Memory B cell (primary cell): ENCODE data around the gene ANO2.
"Not testable (repeated sequence)": the region's sequence is repeated elsewhere in the genome, so short reads cannot be mapped to it uniquely, and the experiment has no call there.

Experiments
- ATAC-seq: fragments of 150-1000 bp; cut with Tn5 transposase; 2 replicates; pipeline ENCODE4 v1.10.0; 2021; ENCODE audit warnings: low read depth, mild to moderate bottlenecking, moderate library complexity
- DNase-seq, 2 donors: peaks; one replicate each; pipeline ENCODE4 v3.0.0; 2022; ENCODE audit warnings: low spot score in 2 of 2
- H3K27ac Mint-ChIP-seq: one replicate; pipeline ENCODE4 v1.8.0; 2022; ENCODE audit warnings: mild to moderate bottlenecking, moderate library complexity, mixed read lengths
- H3K27me3 Mint-ChIP-seq: one replicate; pipeline ENCODE4 v1.8.0; 2022; ENCODE audit warnings: mixed read lengths
- H3K36me3 Mint-ChIP-seq: one replicate; pipeline ENCODE4 v1.8.0; 2022; ENCODE audit warnings: mild to moderate bottlenecking, mixed read lengths
- H3K4me1 Mint-ChIP-seq: one replicate; pipeline ENCODE4 v1.8.0; 2022; ENCODE audit warnings: mixed read lengths
- H3K4me3 Mint-ChIP-seq: one replicate; pipeline ENCODE4 v1.8.0; 2022; ENCODE audit warnings: mild to moderate bottlenecking, moderate library complexity, mixed read lengths
- H3K9me3 Mint-ChIP-seq: one replicate; pipeline ENCODE4 v1.8.0; 2022; ENCODE audit warnings: mixed read lengths

Gene ANO2

DNA sequence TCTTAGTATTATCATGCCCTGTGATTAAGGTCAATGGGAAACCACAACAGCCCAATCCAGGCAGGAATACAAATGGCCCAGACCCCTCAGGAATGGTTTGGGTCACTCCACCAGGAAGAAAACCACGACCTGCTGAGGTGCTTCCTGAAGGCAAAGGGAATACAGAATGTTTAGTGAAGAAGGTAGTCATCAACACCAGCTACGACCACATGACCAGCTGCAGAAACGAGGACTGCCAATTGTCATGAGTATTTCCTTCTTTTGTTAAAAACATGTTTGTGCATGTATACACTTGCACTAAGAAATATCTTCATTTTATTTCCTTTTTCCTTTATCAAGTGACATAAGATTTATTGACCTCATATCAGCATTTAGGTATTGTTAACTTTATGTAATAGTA, 119.3 kb downstream of the ANO2 start:
- not testable (repeated sequence) for ATAC-seq, H3K9me3 Mint-ChIP-seq, H3K4me1 Mint-ChIP-seq, H3K27me3 Mint-ChIP-seq, DNase-seq, H3K4me3 Mint-ChIP-seq, H3K36me3 Mint-ChIP-seq, H3K27ac Mint-ChIP-seq

DNA sequence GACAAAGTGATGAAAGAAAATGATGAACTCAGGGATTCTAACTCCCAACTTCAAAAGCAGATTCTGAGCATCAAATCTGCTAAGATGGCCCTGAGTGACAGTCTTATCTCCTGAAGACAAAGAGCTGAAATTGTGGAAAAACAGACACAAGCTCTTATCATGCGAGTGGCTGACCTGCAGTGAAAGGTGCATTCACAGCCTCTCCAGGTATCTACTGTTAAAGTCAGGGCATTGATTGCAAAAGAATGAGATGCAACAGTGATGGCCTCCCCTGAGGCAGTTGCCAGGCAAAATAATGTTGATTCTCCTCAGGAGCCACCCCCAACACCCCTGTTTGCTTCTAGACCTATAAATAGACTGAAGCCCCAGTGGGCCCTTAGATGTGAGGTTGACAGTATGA, 126.2 kb downstream of the ANO2 start:
- H3K36me3 Mint-ChIP-seq = not testable (repeated sequence)

DNA sequence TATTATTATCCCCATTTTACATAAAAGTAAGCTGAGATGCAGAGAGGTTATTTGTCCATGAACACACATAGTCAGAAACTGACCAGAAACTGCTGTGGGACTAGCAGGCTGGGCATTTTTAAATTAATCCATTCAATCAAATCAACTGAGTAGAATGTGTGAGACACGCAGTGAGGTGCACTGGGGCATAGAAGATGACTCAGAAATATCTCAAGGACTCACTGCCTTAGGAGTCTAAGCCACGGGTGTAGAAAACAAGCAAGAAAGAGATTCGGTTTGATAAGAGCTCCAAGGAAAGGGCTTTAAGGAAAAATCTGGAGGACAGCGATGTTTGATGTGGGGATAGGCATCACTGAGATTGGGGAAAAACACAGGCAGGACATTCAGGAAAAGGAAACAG, 127.8 kb downstream of the ANO2 start:
- H3K4me1 Mint-ChIP-seq = no peaks in the 10 kb centered on the region
- DNase-seq (no peak), ATAC-seq (no peak)
- no peak overlapping the region for H3K27ac Mint-ChIP-seq
- H3K27me3 Mint-ChIP-seq = peaks cover 13% of the 10 kb centered on the region
- peaks cover 17% of the 10 kb centered on the region for H3K9me3 Mint-ChIP-seq
- no peak overlapping the region for H3K4me3 Mint-ChIP-seq
- H3K36me3 Mint-ChIP-seq = no peaks in the 10 kb centered on the region

More for the DNA sequence above, 126.2 kb downstream of the ANO2 start:
- H3K9me3 Mint-ChIP-seq = peaks cover 13% of the 10 kb centered on the region
- not testable (repeated sequence) for ATAC-seq, H3K27ac Mint-ChIP-seq, H3K4me3 Mint-ChIP-seq, DNase-seq, H3K4me1 Mint-ChIP-seq
- H3K27me3 Mint-ChIP-seq = peaks cover 13% of the 10 kb centered on the region

DNA sequence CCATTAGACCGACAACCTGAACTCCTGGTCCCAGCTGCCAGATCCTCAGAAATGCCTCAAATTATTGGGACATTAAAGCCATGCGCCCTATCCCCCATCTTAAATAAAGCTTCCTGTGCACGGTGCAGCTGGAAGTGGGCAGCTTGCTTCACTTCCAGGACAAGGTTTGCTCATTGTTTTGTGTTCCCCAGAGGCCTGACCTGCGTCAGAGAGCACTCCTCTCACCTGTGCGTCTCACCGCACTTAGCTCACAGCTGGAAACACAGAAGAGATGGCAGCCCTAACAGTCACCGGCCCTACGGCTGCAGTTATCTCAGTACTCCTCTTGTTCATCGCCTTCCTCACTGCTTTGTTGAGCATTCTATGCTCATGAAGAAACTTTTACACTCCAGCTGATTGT, 135.5 kb downstream of the ANO2 start:
- peaks cover 7% of the 10 kb centered on the region for H3K9me3 Mint-ChIP-seq
- H3K27me3 Mint-ChIP-seq = peaks cover 11% of the 10 kb centered on the region
- no peak overlapping the region for H3K4me3 Mint-ChIP-seq
- DNase-seq = no peak
- no peaks in the 10 kb centered on the region for H3K4me1 Mint-ChIP-seq
- H3K27ac Mint-ChIP-seq = no peak overlapping the region
- ATAC-seq = no peak
- no peaks in the 10 kb centered on the region for H3K36me3 Mint-ChIP-seq

DNA sequence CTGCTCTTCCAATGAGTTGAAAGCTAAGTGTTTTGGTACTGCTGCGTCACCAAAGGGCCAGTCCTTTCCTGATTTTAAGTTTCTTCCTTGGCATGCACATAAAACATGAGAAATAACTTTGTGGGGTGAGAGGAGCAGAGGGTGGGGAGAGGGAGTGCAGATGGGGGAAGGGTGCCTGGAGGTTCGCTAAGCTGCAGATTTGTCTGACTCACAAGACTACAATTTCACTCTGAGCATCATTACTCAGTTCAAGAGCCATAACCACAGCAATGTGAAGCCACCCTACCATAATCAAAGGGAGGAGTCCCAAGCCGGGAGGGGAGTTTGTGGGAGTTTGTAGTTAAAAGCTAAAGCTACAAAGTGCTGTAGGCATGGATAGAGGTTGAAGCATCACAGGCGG, 136.1 kb downstream of the ANO2 start:
- DNase-seq (no peak), ATAC-seq (no peak)
- Mint-ChIP-seq H3K4me1 (no peaks in the 10 kb centered on the region), H3K27me3 (peaks cover 6% of the 10 kb centered on the region), H3K9me3 (peaks cover 5% of the 10 kb centered on the region), H3K36me3 (no peaks in the 10 kb centered on the region), H3K4me3 (no peak overlapping the region), H3K27ac (no peak overlapping the region)

DNA sequence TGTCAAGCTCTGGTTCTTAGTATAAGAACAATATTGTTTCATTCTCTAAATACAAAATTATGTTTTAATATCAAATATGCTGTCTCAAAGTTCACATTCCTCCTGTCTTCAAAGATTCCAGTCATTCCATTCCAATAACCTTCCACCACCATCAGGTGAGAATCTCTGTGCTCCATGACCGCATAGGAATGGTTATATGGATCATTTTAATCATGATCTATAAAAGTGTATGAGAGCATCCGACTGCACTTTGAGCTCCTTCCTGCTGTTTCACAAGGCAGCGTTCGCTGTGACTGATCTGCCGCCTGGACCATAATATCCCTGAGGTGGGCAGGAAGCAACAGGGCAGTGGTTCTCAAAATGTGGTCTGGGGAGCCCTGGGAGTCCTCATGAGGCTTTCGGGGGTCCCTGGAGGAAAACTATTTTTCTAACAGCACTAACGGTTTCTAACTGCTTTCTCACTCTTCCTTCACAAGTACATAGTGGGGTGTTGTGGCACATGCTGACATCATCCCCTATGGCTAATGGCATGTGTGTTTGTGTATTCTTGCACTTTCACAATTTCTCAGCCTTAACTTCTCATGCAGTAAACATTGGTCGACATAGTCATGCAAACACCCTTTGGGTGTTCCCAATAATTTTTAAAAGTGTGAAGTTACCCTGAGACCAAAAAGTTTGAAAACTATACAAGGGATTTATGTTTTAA, 137.4 kb downstream of the ANO2 start:
- Mint-ChIP-seq H3K27ac (no peak overlapping the region), H3K27me3 (peaks cover 5% of the 10 kb centered on the region), H3K36me3 (no peaks in the 10 kb centered on the region), H3K4me1 (no peaks in the 10 kb centered on the region), H3K9me3 (peaks cover 3% of the 10 kb centered on the region), H3K4me3 (no peak overlapping the region)
- no peak for ATAC-seq
- DNase-seq = no peak

DNA sequence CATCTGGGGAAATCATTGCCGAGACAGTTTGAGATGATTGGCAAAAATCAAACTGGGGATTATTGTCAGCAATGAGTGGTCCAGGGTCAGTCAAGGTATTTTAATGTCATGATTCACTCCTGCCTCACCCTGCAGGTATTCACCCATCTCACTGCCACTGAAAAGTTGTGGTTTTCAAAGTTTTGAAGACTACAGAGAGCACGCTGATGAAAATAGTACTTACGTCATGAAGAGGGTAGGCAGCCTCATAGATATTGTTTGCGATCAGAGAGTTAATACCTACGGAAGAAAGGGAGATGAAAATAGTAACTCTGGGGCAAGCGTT, 138.0 kb downstream of the ANO2 start:
- H3K4me3 Mint-ChIP-seq = no peak overlapping the region
- no peak overlapping the region for H3K27ac Mint-ChIP-seq
- no peaks in the 10 kb centered on the region for H3K9me3 Mint-ChIP-seq
- no peaks in the 10 kb centered on the region for H3K36me3 Mint-ChIP-seq
- no peak for ATAC-seq
- H3K27me3 Mint-ChIP-seq = peaks cover 5% of the 10 kb centered on the region
- no peak for DNase-seq
- H3K4me1 Mint-ChIP-seq = no peaks in the 10 kb centered on the region

DNA sequence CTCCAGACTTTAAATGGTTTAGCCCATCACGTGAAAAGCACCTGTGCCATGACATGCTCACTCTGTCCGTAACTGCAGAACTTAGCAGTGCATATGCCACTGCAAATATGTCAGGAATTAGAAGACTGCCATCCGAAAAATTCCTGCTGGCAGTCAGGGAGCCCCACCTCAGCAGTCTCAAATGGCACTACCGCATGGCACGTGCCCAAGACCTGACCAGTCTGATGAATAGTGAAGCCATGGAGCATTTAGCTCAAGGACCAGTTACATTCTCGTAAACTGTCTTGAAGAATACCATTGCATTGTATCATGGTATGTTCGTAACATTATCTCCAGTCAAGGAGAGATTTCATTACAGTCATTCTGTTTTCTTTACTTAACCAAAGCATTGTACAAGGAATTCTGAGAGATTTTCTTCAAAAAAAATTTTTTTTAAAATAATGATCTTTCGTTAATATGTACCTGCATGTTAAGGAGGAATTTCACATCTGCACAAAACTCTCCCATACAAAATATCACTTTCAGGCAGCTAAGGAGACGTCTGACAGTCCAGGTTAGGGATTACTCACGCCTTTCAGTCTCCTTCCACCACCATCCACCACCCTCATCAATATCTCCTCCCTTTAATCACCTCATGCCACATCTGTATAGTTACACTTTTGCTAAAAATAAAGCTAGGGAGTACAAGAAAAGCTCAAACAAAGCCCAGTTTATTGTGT, 138.5 kb downstream of the ANO2 start:
- Mint-ChIP-seq H3K27ac (no peak overlapping the region), H3K27me3 (peaks cover 5% of the 10 kb centered on the region), H3K4me3 (no peak overlapping the region), H3K4me1 (no peaks in the 10 kb centered on the region), H3K36me3 (no peaks in the 10 kb centered on the region), H3K9me3 (no peaks in the 10 kb centered on the region)
- DNase-seq = no peak
- ATAC-seq = no peak

DNA sequence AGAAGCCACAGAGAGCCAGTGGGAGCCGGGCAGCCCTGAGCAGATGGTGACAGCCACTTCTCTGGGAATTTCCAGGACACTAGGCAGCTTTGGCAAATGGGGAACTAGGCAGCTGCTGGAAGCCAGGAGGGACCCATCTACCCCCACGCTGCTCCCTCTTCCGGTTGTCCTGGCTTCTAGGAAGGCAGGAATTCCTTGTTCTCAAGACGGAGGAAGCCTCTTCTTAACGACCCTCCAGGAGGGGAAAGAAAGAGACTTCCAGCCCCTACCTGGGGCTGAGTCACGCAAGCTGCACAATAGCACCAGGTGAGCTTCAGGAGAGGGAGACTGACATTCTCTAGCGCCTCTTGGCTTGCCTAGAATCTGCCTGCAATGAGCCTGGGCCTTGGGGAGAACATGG, 141.5 kb downstream of the ANO2 start:
- no peak for ATAC-seq

DNA sequence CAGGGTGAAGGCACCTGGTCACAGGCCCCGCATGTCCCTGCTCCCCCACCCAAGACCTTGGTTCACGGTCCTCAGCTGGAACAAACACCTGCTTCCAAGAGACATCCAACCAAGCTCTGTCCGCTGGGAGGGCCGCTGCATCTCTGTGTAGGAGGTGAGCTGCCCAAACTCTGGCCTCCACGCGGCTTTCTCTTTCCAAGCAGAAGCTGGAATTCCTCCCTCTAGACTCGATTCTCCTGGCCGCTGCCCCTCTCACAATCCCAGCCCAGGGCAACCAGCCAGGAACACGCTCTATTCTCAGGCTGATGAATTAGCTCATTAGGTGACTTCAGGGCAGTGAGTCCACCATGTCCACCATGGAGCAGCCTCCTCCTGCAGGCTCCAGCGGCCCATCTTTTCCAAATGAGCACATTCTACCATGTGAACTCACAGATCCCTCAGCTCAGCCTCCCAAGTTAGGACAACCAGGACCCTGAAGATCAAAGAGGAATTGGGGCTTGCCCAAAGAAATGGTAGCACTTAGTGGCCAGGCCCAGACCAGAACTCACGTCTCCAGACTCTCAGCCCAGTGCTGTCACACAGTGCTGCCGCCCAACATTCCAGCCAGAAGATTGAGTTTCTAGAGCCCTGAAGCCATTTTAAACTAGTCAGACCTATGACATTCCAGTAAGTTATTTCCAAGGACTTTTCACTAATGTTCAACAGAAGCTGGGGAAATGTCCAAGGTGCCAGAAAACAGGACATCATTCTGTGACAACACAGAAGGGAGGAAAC, 146.6 kb downstream of the ANO2 start:
- no peak for ATAC-seq
- H3K27me3 Mint-ChIP-seq = peaks cover 9% of the 10 kb centered on the region
- H3K27ac Mint-ChIP-seq = no peak overlapping the region
- H3K4me3 Mint-ChIP-seq = no peak overlapping the region
- H3K9me3 Mint-ChIP-seq = no peaks in the 10 kb centered on the region
- no peaks in the 10 kb centered on the region for H3K4me1 Mint-ChIP-seq
- no peak for DNase-seq
- no peaks in the 10 kb centered on the region for H3K36me3 Mint-ChIP-seq

More for the DNA sequence above, 141.5 kb downstream of the ANO2 start:
- peaks cover 7% of the 10 kb centered on the region for H3K27me3 Mint-ChIP-seq
- H3K36me3 Mint-ChIP-seq = no peaks in the 10 kb centered on the region
- DNase-seq = no peak
- H3K9me3 Mint-ChIP-seq = no peaks in the 10 kb centered on the region
- H3K27ac Mint-ChIP-seq = no peak overlapping the region
- H3K4me3 Mint-ChIP-seq = no peak overlapping the region
- no peaks in the 10 kb centered on the region for H3K4me1 Mint-ChIP-seq

DNA sequence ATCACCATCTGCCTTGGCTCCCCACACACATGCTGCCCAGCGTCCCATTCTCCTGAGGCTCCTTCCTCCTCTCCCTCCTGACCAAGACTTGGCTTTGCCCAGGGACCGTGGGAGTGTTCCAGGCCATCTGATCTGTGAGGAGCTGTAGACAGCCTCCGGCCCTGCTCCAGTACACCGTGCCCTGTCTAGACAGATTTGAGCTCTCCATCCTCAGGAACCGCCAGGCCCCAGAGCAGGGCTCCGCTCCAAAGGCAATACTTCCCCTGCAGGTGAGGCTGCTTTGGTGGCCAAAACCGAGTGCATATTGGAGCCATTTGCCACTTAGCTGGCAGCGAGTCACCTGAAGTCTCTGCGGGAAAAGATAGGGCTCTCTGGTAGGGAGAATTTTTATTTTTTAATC, 147.4 kb downstream of the ANO2 start:
- Mint-ChIP-seq H3K27me3 (peaks cover 11% of the 10 kb centered on the region), H3K4me1 (no peaks in the 10 kb centered on the region), H3K4me3 (no peak overlapping the region), H3K27ac (no peak overlapping the region), H3K9me3 (no peaks in the 10 kb centered on the region), H3K36me3 (no peaks in the 10 kb centered on the region)
- ATAC-seq (no peak), DNase-seq (no peak)

DNA sequence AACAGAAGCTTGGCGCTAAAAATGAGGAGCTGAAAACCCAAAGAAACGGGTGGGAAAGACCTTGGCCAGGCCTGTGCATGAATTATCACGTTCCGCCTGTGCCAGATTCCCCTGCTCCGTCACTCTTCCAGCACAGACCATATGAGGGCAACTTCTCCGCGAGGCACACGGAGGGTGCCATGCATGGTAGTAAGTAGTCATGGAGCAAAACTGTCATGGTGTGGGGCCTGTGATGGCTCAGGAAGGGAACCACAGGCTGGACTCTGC, 148.2 kb downstream of the ANO2 start:
- Mint-ChIP-seq H3K9me3 (no peaks in the 10 kb centered on the region), H3K27me3 (peaks cover 11% of the 10 kb centered on the region), H3K27ac (no peak overlapping the region), H3K4me3 (no peak overlapping the region), H3K4me1 (no peaks in the 10 kb centered on the region), H3K36me3 (no peaks in the 10 kb centered on the region)
- no peak for ATAC-seq
- DNase-seq = no peak

DNA sequence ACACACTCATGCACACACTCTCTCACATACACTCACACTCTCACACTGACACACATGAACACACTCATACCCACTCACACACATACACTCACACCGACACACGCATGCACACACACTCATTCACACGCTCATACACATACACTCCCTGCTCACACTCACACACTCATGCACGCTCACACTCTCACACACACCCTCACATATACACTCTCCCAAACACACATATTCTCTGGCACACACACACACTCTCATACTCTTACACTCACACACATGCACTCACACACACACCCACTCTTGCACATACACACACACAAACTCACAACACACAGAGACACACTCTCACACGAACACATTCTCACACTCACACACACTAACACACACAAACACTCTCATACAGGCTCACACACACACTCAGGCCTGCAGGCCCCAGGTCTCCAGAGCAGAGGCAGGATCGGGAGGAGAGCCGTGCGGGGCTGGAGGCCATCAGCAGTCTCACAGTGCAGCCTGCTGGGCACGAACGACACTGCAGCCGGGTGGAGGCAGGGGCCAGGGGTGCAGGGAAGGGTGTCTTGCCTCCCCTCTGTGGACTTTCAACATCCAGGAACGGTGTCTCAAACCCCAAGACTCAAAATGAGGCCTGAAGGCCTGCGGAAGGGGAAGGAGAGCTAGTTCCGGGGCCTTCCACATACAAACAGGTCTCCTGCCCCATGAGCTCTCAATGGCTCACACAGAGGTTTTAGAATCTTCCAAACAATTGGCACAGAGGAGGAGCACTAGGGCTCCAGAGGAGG, 148.7 kb downstream of the ANO2 start:
- Mint-ChIP-seq H3K9me3 (no peaks in the 10 kb centered on the region), H3K4me1 (no peaks in the 10 kb centered on the region), H3K27me3 (peaks cover 11% of the 10 kb centered on the region), H3K36me3 (no peaks in the 10 kb centered on the region), H3K4me3 (no peak overlapping the region), H3K27ac (no peak overlapping the region)
- ATAC-seq (no peak), DNase-seq (no peak)

DNA sequence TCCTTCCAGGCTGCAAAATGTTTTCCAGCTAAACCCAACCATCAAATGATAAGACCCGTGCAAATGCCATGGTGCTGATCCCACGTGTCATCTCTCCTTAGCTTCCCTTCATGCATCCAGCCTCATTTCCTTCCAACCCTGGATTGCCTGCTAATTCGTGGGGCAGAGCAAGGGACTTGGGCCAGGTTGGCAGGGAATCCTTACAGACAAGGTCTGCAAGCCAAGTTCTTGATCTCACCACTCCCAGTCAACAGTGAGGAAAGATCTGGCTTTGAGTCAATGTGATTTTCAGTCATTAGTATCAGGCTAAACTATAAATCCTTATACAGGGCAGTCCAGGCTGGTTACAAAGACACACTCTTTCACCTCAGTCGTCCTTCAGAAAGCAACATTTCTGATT, 150.9 kb downstream of the ANO2 start:
- peaks cover 13% of the 10 kb centered on the region for H3K27me3 Mint-ChIP-seq
- H3K27ac Mint-ChIP-seq = no peak overlapping the region
- no peak overlapping the region for H3K4me3 Mint-ChIP-seq
- no peak for DNase-seq
- ATAC-seq = no peak
- H3K36me3 Mint-ChIP-seq = no peaks in the 10 kb centered on the region
- H3K4me1 Mint-ChIP-seq = no peaks in the 10 kb centered on the region
- no peaks in the 10 kb centered on the region for H3K9me3 Mint-ChIP-seq
